HCT116 (cell line): ENCODE measurements around the gene TRERF1. TPM values are rescaled to one million over a fixed set of nuclear protein-coding genes. Genes with fewer than 3 reads are reported as not detected.

Experiments used
- ATAC-seq: fragments of 200-7000 bp; cut with Tn5 transposase; 2 replicates; pipeline ENCODE4 v1.9.1; 2020; ENCODE audit warnings: mild to moderate bottlenecking, moderate library complexity
- BruUV-seq: library from RNA; stranded (reverse); fragments of 400-500 nt; replicated peaks from 2 replicates; lab custom pipeline; 2021; lab: Mats Ljungman, UMichigan
- CTCF ChIA-PET: fragments of 300-600 bp; sonication (Branson Sonifier 250); formaldehyde crosslinking; loops from one replicate; lab custom pipeline; 2021; ENCODE audit warnings: antibody characterized with exemption; lab: Charles Lee
- POLR2A ChIA-PET: fragments of 300-600, 350-600 bp; sonication (Branson Sonifier 250); formaldehyde crosslinking; loops from one replicate; lab custom pipeline; 2021; ENCODE audit warnings: antibody characterized with exemption; lab: Charles Lee
- RAD21 ChIA-PET, 2 experiments: fragments of 300-600 bp; sonication (Branson Sonifier 250); formaldehyde crosslinking; loops; one replicate each; lab custom pipeline; 2023; ENCODE audit warnings: low total read pairs in 2 of 2; ENCODE audit not compliant: uncharacterized antibody in 2 of 2, unreplicated experiment in 2 of 2, low non-redundant PET in 1 of 2; lab: Charles Lee
- DNase-seq: peaks from one replicate; pipeline ENCODE4 v3.0.0-alpha.2; 2010; ENCODE audit warnings: low read depth, low spot score
- H2AFZ ChIP-seq: fragments of 200-600 bp; shearing (Covaris generic), sonication (generic); 2 replicates; pipeline ENCODE4 v1.6.1; 2017; ENCODE audit warnings: low read depth, mixed run types, mixed read lengths, antibody characterized with exemption, low read length; ENCODE audit not compliant: poor library complexity, severe bottlenecking
- H3K27ac ChIP-seq: 2 replicates; pipeline ENCODE4 v1.5.1; 2012; ENCODE audit warnings: low read depth, low read length
- H3K27me3 ChIP-seq: fragments of 200-600 bp; sonication (generic); 2 replicates; pipeline ENCODE4 v1.6.1; 2016; ENCODE audit warnings: mixed run types, low read length, mixed read lengths; ENCODE audit not compliant: insufficient read depth
- H3K36me3 ChIP-seq, 2 experiments: fragments of 200-500 bp in 1 of 2; fragments of 200-600 bp in 1 of 2; sonication (Bioruptor generic) in 1 of 2; sonication (generic) in 1 of 2; 2 replicates each; pipeline versions ENCODE4 v1.5.1 to v1.6.1; 2014 to 2016; ENCODE audit warnings: low read length in 2 of 2, inconsistent platforms in 1 of 2, mixed read lengths in 1 of 2, mixed run types in 1 of 2; ENCODE audit not compliant: insufficient read depth in 2 of 2, control insufficient read depth in 1 of 2
- H3K4me1 ChIP-seq, 2 experiments: fragments of 200-600 bp in 1 of 2; sonication (generic) in 1 of 2; 2 replicates each; pipeline versions ENCODE4 v1.5.1 to v1.6.1; 2012 to 2017; ENCODE audit warnings: low read length in 2 of 2, inconsistent platforms in 1 of 2, mild to moderate bottlenecking in 1 of 2, mixed read lengths in 1 of 2, mixed run types in 1 of 2, moderate library complexity in 1 of 2; ENCODE audit not compliant: insufficient read depth in 2 of 2, control insufficient read depth in 1 of 2
- H3K4me2 ChIP-seq: fragments of 200-600 bp; sonication (generic); 2 replicates; pipeline ENCODE4 v1.6.1; 2017; ENCODE audit warnings: mixed run types, low read length, mixed read lengths
- H3K4me3 ChIP-seq, 2 experiments: fragments of 200-600 bp in 1 of 2; sonication (generic) in 1 of 2; replicated peaks in 1 of 2; 2 replicates each; pipeline ENCODE4 v1.5.1; 2011 to 2016; ENCODE audit warnings: low read length in 2 of 2, control low read depth in 1 of 2, low read depth in 1 of 2, mild to moderate bottlenecking in 1 of 2, mixed read lengths in 1 of 2, mixed run types in 1 of 2
- H3K79me2 ChIP-seq: fragments of 200-600 bp; sonication (generic); 2 replicates; pipeline ENCODE4 v1.6.1; 2017; ENCODE audit warnings: mild to moderate bottlenecking, mixed run types, low read length, moderate library complexity, mixed read lengths; ENCODE audit not compliant: insufficient read depth
- H3K9ac ChIP-seq: fragments of 200-600 bp; sonication (generic); 2 replicates; pipeline ENCODE4 v1.6.1; 2016; ENCODE audit warnings: low read length, mixed read lengths
- H3K9me2 ChIP-seq: fragments of 200-600 bp; sonication (generic), shearing (Covaris generic); 2 replicates; pipeline ENCODE4 v1.6.1; 2017; ENCODE audit warnings: mixed run types, mild to moderate bottlenecking, moderate library complexity; ENCODE audit not compliant: insufficient read depth
- H3K9me3 ChIP-seq, 2 experiments: fragments of 200-500 bp in 1 of 2; fragments of 200-600 bp in 1 of 2; sonication (Bioruptor generic) in 1 of 2; sonication (generic) in 1 of 2; 2 replicates each; pipeline ENCODE4 v1.6.1; 2014 to 2017; ENCODE audit warnings: low read length in 2 of 2, mixed read lengths in 2 of 2, inconsistent platforms in 1 of 2, low read depth in 1 of 2, mild to moderate bottlenecking in 1 of 2, mixed run types in 1 of 2, moderate library complexity in 1 of 2; ENCODE audit not compliant: control insufficient read depth in 1 of 2, insufficient read depth in 1 of 2
- H4K20me1 ChIP-seq: fragments of 200-600 bp; sonication (generic), shearing (Covaris generic); 2 replicates; pipeline ENCODE4 v1.6.1; 2017; ENCODE audit warnings: mixed run types, mild to moderate bottlenecking, moderate library complexity; ENCODE audit not compliant: insufficient read depth
- CBX3 ChIP-seq: IDR thresholded peaks from 2 replicates; pipeline ENCODE4 v1.6.1; 2012; ENCODE audit warnings: low read depth
- CEBPB ChIP-seq: IDR thresholded peaks from 2 replicates; pipeline ENCODE4 v1.6.1; 2012; ENCODE audit warnings: low read depth
- EGR1 ChIP-seq: IDR thresholded peaks from 2 replicates; pipeline ENCODE4 v1.6.1; 2012; ENCODE audit warnings: low read depth
- ELF1 ChIP-seq: IDR thresholded peaks from 2 replicates; pipeline ENCODE4 v1.6.1; 2012; ENCODE audit warnings: low read depth, borderline replicate concordance
- EZH2 ChIP-seq: fragments of 200-600 bp; sonication (generic); IDR thresholded peaks from 2 replicates; pipeline ENCODE4 v1.6.1; 2017; ENCODE audit warnings: antibody characterized with exemption, mixed run types
- FOSL1 ChIP-seq: IDR thresholded peaks from 2 replicates; pipeline ENCODE4 v1.6.1; 2012; ENCODE audit warnings: low read depth
- POLR2A ChIP-seq: IDR thresholded peaks from 2 replicates; pipeline ENCODE4 v1.7.0; 2011; ENCODE audit warnings: borderline replicate concordance; ENCODE audit not compliant: insufficient read depth, insufficient read length; ENCODE audit errors: extremely low read depth
- POLR2AphosphoS5 ChIP-seq: IDR thresholded peaks from 2 replicates; pipeline ENCODE4 v1.6.1; 2011; ENCODE audit warnings: mild to moderate bottlenecking, low read depth, low read length, moderate library complexity
- RAD21 ChIP-seq: IDR thresholded peaks from 2 replicates; pipeline ENCODE4 v1.6.1; 2012; ENCODE audit warnings: low read depth, mild to moderate bottlenecking
- SIN3A ChIP-seq: IDR thresholded peaks from 2 replicates; pipeline ENCODE4 v1.6.1; 2012; ENCODE audit warnings: low read depth
- SP1 ChIP-seq: IDR thresholded peaks from 2 replicates; pipeline ENCODE4 v1.6.1; 2012; ENCODE audit warnings: low read depth
- SRF ChIP-seq: IDR thresholded peaks from 2 replicates; pipeline ENCODE4 v1.6.1; 2012; ENCODE audit warnings: low read depth
- YY1 ChIP-seq: IDR thresholded peaks from 2 replicates; pipeline ENCODE4 v1.6.1; 2011; ENCODE audit warnings: low read length, low read depth, moderate library complexity, mild to moderate bottlenecking; ENCODE audit not compliant: insufficient replicate concordance; ENCODE audit errors: extremely low read depth
- ZFX ChIP-seq: fragments of 450-650 bp; IDR thresholded peaks from 2 replicates; pipeline ENCODE4 v1.6.1; 2017
- ZNF274 ChIP-seq: fragments of 200-500 bp; sonication (Bioruptor generic); IDR thresholded peaks from 2 replicates; pipeline ENCODE4 v1.6.1; 2014; ENCODE audit warnings: mild to moderate bottlenecking, low read depth, low read length, inconsistent platforms
- intact Hi-C: fragments of 100-400 bp; cut with micrococcal nuclease; formaldehyde crosslinking; loops from 2 replicates; pipeline ENCODE4 v1.10.0; 2022
- total RNA-seq: library from RNA; stranded (reverse); gene quantifications from one replicate; pipeline ENCODE4 v1.2.1, GENCODE V29; 2021; ENCODE audit not compliant: unreplicated experiment
- TF ChIP-seq, protein P1 (sequence below), 3 experiments: fragments of 200-600 bp in 1 of 3; sonication (generic) in 1 of 3; IDR thresholded peaks in 2 of 3; conservative IDR thresholded peaks in 1 of 3; 2 replicates each; pipeline ENCODE4 v1.5.1; 2012 to 2017; ENCODE audit warnings: low read depth in 2 of 3, low read length in 2 of 3, antibody characterized with exemption in 1 of 3, borderline replicate concordance in 1 of 3, control low read depth in 1 of 3, mild to moderate bottlenecking in 1 of 3, mixed read lengths in 1 of 3, mixed run types in 1 of 3, moderate library complexity in 1 of 3; ENCODE audit not compliant: insufficient read depth in 1 of 3
- TF ChIP-seq, protein P2 (sequence below): IDR thresholded peaks from 2 replicates; pipeline ENCODE4 v1.6.1; 2012; ENCODE audit warnings: low read depth

Gene TRERF1
- total RNA-seq, 1 experiment from 2014 or later, result 12.4 TPM

DNA sequence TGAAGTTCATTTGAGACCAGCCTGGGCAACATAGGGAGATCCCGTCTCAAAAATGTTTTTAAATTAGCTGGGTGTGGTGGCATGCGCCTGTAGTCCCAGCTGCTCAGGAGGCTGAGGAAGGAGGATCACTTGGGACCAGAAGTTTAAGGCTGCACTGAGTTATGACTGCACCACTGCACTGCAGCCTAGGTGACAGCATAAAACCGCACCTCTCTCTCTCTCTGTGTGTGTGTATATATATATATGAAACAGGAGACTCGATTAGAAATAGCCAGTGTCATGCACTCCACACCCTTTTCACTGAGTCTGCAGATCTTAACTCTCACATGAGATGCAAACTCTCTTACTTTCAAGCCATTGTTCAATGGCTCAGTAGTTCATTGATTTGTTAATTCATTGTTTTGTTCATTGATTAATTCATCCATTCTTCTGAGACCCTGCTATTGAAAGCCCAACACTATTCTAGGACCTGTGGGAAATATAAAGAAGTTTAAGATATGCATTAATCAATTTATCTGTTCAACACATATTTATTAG is 181.7 kb downstream of the TRERF1 start:
- CTCF ChIA-PET, result no interaction called here
- POLR2A ChIA-PET, result no interaction called here
- RAD21 ChIA-PET, result no interaction called here
- ATAC-seq, result no peak
- no peaks in the 10 kb centered on the region for H4K20me1 ChIP-seq
- TF ChIP-seq EGR1 (no peak), SP1 (no peak), CBX3 (no peak), YY1 (no peak), POLR2A (no peak), FOSL1 (no peak), CEBPB (no peak), POLR2AphosphoS5 (no peak), ELF1 (no peak), EZH2 (no peak), RAD21 (no peak), SRF (no peak), ZFX (no peak), SIN3A (no peak), ZNF274 (no peak)
- TF ChIP-seq, protein P1, sequence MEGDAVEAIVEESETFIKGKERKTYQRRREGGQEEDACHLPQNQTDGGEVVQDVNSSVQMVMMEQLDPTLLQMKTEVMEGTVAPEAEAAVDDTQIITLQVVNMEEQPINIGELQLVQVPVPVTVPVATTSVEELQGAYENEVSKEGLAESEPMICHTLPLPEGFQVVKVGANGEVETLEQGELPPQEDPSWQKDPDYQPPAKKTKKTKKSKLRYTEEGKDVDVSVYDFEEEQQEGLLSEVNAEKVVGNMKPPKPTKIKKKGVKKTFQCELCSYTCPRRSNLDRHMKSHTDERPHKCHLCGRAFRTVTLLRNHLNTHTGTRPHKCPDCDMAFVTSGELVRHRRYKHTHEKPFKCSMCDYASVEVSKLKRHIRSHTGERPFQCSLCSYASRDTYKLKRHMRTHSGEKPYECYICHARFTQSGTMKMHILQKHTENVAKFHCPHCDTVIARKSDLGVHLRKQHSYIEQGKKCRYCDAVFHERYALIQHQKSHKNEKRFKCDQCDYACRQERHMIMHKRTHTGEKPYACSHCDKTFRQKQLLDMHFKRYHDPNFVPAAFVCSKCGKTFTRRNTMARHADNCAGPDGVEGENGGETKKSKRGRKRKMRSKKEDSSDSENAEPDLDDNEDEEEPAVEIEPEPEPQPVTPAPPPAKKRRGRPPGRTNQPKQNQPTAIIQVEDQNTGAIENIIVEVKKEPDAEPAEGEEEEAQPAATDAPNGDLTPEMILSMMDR (IDR thresholded peaks at IDR 0.05 in 2 of 3, conservative IDR thresholded peaks at IDR 0.05 in 1 of 3; ENCODE audit: borderline replicate concordance in 1 of 3, insufficient read depth in 1 of 3, low read depth in 2 of 3, low read length in 2 of 3), result no peak
- TF ChIP-seq, protein P2, sequence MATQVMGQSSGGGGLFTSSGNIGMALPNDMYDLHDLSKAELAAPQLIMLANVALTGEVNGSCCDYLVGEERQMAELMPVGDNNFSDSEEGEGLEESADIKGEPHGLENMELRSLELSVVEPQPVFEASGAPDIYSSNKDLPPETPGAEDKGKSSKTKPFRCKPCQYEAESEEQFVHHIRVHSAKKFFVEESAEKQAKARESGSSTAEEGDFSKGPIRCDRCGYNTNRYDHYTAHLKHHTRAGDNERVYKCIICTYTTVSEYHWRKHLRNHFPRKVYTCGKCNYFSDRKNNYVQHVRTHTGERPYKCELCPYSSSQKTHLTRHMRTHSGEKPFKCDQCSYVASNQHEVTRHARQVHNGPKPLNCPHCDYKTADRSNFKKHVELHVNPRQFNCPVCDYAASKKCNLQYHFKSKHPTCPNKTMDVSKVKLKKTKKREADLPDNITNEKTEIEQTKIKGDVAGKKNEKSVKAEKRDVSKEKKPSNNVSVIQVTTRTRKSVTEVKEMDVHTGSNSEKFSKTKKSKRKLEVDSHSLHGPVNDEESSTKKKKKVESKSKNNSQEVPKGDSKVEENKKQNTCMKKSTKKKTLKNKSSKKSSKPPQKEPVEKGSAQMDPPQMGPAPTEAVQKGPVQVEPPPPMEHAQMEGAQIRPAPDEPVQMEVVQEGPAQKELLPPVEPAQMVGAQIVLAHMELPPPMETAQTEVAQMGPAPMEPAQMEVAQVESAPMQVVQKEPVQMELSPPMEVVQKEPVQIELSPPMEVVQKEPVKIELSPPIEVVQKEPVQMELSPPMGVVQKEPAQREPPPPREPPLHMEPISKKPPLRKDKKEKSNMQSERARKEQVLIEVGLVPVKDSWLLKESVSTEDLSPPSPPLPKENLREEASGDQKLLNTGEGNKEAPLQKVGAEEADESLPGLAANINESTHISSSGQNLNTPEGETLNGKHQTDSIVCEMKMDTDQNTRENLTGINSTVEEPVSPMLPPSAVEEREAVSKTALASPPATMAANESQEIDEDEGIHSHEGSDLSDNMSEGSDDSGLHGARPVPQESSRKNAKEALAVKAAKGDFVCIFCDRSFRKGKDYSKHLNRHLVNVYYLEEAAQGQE, result no peak
- TF ChIP-seq, all 23 proteins: peak for 0
- H3K27me3 ChIP-seq, result no peaks in the 10 kb centered on the region
- H3K79me2 ChIP-seq, result no peaks in the 10 kb centered on the region
- H3K9ac ChIP-seq, result no peak overlapping the region
- H3K4me3 ChIP-seq, result no peak overlapping the region
- H3K36me3 ChIP-seq, result no peaks in the 10 kb centered on the region
- H3K27ac ChIP-seq, result no peak overlapping the region
- H3K4me1 ChIP-seq, result no peaks in the 10 kb centered on the region
- H3K9me2 ChIP-seq, result no peaks in the 10 kb centered on the region
- BruUV-seq, result no TSS peak
- H3K4me2 ChIP-seq, result no peak overlapping the region
- H3K9me3 ChIP-seq, result no peaks in the 10 kb centered on the region
- no peak for DNase-seq
- no peak overlapping the region for H2AFZ ChIP-seq
- intact Hi-C loops, result no loop called here
